ENCODE results near the gene DEDD2.

DEDD2 gene

DNA sequence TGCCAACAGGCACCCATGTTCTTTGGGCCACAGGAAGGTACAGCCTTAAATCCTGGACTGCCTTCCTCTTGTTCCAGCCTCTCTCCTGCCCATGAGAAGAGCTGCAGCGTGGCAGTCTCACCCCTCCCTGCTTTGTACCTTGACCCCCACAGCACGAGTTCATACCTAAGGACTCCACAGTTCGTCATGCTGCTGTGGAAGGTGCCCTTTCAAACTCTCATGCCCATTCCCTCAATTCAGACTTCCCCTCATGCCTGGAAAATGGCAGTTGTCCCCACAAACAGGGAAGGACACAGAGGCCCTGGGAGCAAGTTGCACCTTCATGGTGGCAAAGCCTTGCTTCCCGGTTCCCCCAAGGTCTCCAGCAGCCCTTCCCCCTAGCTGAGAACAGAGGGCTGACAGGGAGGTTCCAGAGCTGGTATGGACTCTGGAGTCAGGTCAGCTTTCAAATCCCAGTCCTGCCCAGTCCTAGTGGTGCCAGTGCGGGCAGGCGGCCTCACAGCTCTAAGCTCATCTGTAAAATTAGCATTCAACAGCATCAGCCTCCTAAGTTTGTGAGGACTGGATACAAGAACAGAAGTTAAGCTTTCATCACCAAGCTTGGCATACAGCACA is 16.3 kb upstream of the DEDD2 start:
- peak overlapping the region; percentile 64 for H3K27ac ChIP-seq
- TF ChIP-seq, protein P1, sequence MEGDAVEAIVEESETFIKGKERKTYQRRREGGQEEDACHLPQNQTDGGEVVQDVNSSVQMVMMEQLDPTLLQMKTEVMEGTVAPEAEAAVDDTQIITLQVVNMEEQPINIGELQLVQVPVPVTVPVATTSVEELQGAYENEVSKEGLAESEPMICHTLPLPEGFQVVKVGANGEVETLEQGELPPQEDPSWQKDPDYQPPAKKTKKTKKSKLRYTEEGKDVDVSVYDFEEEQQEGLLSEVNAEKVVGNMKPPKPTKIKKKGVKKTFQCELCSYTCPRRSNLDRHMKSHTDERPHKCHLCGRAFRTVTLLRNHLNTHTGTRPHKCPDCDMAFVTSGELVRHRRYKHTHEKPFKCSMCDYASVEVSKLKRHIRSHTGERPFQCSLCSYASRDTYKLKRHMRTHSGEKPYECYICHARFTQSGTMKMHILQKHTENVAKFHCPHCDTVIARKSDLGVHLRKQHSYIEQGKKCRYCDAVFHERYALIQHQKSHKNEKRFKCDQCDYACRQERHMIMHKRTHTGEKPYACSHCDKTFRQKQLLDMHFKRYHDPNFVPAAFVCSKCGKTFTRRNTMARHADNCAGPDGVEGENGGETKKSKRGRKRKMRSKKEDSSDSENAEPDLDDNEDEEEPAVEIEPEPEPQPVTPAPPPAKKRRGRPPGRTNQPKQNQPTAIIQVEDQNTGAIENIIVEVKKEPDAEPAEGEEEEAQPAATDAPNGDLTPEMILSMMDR (conservative IDR thresholded peaks at IDR 0.05; ENCODE audit: low read depth) = no peak
- ChIA-PET POLR2A (ENCODE audit: low non-redundant PET) (interaction anchor here (0.6 kb wide), 2 partner anchors 11 to 58 kb away, joined by 3 read pairs; no protein-coding TSS in a partner anchor), CTCF (interaction anchor here (0.7 to 0.9 kb wide), 3 partner anchors 70 to 242 kb away, joined by 3 read pairs; partner anchors contain the start of gene POU2F2)
- no peak for DNase-seq (ENCODE audit: low spot score)

DNA sequence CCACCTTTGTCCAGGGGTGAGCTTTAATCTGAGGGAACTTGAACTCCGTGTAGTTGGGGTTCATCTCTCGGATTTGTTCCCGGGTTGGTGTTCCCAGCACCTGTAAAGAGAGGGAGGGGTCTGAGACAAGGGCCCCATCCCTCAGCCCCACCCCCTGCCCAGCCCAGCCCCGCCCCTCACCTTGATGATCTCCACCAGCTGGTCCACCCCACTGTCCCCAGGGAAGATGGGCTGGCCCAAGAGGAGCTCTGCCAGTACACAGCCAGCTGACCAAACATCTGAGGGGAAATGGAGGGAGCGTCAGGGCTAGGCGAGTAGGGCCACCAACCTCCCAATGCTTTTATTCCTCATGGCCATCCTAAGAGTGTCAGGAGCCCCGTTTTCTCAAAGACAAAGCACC is 15.6 kb upstream of the DEDD2 start:
- POLR2A ChIA-PET (ENCODE audit: low non-redundant PET) = interaction anchor here (0.6 kb wide), 1 partner anchor 57 kb away, joined by 3 read pairs; no protein-coding TSS in a partner anchor
- CTCF ChIA-PET = interaction anchor here (0.5 to 0.7 kb wide), 4 partner anchors 11 to 243 kb away, joined by 3 to 5 read pairs (median 4); no protein-coding TSS in a partner anchor
- TF ChIP-seq, protein P1 (conservative IDR thresholded peaks at IDR 0.05; ENCODE audit: low read depth) = no peak
- no peak for DNase-seq (ENCODE audit: low spot score)
- H3K27ac ChIP-seq = peak overlapping the region; percentile 64

DNA sequence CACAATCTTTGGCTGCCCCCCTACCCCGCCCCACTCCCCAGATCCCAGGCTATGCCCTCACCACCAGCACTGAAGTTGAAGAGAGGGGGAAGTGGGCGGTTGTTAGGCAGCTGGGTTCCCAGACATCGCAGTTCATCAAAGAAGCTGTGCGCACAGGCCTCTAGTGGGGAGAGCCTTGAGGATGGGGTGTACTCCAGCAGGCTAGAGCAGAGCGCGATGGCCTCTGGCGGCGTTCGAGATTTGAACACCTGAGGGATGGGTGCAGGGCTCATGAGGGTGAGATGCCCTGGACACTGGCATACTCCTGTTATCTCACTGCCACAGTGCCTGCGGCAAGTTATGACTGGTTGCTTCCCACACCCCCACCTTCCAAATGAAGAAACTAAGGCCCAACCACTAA is 15.0 kb upstream of the DEDD2 start:
- no peak for DNase-seq (ENCODE audit: low spot score)
- peak overlapping the region; percentile 64 for H3K27ac ChIP-seq
- TF ChIP-seq, protein P1 (conservative IDR thresholded peaks at IDR 0.05; ENCODE audit: low read depth) = no peak
- CTCF ChIA-PET = interaction anchor here (0.6 to 0.7 kb wide), 4 partner anchors 10 to 208 kb away, joined by 3 to 5 read pairs (median 4); no protein-coding TSS in a partner anchor
- POLR2A ChIA-PET (ENCODE audit: low non-redundant PET) = no interaction called here

DNA sequence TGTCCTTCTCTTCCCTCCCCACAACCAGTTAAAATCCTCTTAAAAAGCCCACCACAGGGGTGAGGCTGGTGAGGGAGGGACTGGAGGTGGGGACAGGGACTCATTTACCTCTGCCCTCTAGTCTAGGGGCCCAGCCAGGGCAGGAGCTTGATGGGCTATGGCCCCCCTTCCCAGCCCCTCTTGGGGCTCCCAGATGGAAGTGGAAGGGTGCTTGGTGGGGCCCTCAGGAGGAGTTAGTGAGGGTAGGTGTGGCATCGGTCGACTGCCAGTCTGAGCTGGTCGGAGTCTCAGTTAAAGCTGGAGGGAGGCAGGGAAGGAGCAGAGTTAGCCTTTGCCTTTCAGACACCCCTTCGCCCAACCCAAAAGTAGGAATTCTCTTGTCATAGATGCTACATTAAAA is 13.1 kb upstream of the DEDD2 start:
- H3K27ac ChIP-seq = peak overlapping the region; percentile 64
- TF ChIP-seq, protein P1 (conservative IDR thresholded peaks at IDR 0.05; ENCODE audit: low read depth) = no peak
- CTCF ChIA-PET = no interaction called here
- POLR2A ChIA-PET (ENCODE audit: low non-redundant PET) = no interaction called here
- no peak for DNase-seq (ENCODE audit: low spot score)

DNA sequence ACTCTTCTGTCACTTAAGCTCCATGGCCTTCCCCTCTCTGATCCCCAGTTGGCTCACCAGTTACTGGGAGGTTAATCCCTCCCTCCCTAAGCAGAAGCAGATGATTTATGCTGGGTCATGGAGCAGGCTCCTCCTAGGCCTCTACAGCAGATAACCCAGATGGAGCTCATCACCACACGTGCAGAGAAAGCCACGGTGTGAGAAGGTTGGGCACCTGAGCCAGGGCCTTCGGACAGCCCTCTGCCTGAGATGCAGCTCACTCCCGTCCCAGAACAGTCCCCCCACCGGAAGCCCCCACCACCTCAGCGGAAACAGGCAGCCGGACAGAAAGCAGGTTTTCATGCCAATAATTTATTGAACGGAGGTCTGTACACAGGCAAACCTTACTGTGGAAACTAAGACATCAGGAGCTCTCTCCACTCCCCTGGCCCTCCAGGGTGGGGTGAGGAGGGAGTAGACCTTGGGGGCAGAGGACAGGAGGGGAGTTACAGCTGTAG is 12.4 kb upstream of the DEDD2 start:
- POLR2A ChIA-PET (ENCODE audit: low non-redundant PET) = interaction anchor here (0.7 kb wide), 1 partner anchor 13 kb away, joined by 3 read pairs; no protein-coding TSS in a partner anchor
- TF ChIP-seq, protein P1 (conservative IDR thresholded peaks at IDR 0.05; ENCODE audit: low read depth) = no peak
- H3K27ac ChIP-seq = peak overlapping the region; percentile 64
- no peak for DNase-seq (ENCODE audit: low spot score)
- CTCF ChIA-PET = interaction anchor here (0.6 kb wide), 1 partner anchor 148 kb away, joined by 4 read pairs; no protein-coding TSS in a partner anchor

DNA sequence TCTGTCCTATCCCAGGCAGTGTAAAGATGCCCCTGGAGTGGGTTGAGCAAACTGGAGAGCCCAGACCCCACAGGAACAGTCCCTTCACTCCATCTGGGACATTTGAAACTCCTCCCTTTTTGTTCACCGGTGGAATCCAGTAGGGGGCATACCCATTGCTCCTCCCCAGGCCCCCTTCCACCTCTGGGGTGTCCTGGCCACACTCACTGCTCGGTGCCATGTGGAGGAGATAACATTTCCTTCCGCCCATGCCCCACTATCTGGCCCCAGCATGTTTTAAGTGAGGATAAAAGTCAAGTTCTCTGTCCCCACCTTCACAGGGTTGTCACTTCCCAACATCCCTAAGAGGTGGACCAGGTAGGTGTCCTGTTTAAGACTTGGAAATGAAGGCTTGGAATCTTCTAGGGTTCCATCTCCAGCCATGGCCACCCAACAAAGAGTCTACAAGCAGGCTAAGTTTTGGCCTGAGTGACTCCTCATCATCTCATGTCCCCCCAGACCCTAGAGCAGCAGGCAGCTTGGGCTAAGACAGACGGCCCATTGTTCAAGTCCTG is 11.9 kb upstream of the DEDD2 start:
- TF ChIP-seq, protein P1 (conservative IDR thresholded peaks at IDR 0.05; ENCODE audit: low read depth) = no peak
- ChIA-PET POLR2A (ENCODE audit: low non-redundant PET) (interaction anchor here (0.7 kb wide), 1 partner anchor 14 kb away, joined by 3 read pairs; no protein-coding TSS in a partner anchor), CTCF (interaction anchor here (0.6 kb wide), 1 partner anchor 147 kb away, joined by 4 read pairs; no protein-coding TSS in a partner anchor)
- peak overlapping the region; percentile 64 for H3K27ac ChIP-seq
- no peak for DNase-seq (ENCODE audit: low spot score)

Data from RWPE1 (cell line).